ENCODE measurements around the gene NAV3. TPM values are rescaled to one million over a fixed set of nuclear protein-coding genes. Genes with fewer than 3 reads are reported as not detected.

NAV3 gene
- total and polyA plus RNA-seq, 2 donors (not counting 1 experiment from before 2014, with no cell fraction given), result not detected

DNA sequence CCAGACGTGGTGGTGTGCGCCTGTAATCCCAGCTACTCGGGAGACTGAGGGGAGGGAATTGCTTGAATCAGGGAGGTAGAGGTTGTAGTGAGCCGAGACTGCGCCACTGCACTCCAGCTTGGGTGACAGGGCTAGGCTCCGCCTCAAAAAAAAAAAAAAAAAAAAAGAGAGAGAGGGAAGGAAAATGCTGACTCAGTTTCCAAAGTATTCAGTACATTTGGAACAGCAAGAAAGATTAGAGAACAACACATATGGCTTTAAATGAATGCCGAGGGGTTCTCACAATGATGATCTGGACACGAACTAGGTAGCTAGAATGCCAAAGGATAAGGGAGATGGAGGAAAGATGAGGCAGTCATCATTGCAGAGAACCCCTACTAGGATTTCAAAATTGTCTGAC lies 97.4 kb downstream of the NAV3 start:
- Mint-ChIP-seq H3K9me3 (ENCODE audit: insufficient read depth) (no peaks in the 10 kb centered on the region), H3K27ac (no peak overlapping the region), H3K27me3 (no peaks in the 10 kb centered on the region), H3K4me1 (peaks cover 2% of the 10 kb centered on the region), H3K4me3 (no peak overlapping the region)
- Histone ChIP-seq H3K4me1 (ENCODE audit: control insufficient read depth in 2 of 2, insufficient read depth in 2 of 2, low read length in 2 of 2) (no peaks in the 10 kb centered on the region), H3K4me3 (ENCODE audit: control extremely low read depth in 1 of 5, extremely low read depth in 1 of 5, insufficient read depth in 1 of 5, low read depth in 2 of 5, low read length in 4 of 5) (no peak overlapping the region), H2AFZ (ENCODE audit: insufficient read depth, low read depth, low read length, poor library complexity, severe bottlenecking) (no peak overlapping the region), H3K4me2 (replicated peaks; ENCODE audit: low read depth, low read length, poor library complexity, severe bottlenecking) (no peak overlapping the region), H4K20me1 (ENCODE audit: control insufficient read depth, insufficient read depth, low read length, poor library complexity, severe bottlenecking) (no peaks in the 10 kb centered on the region), H3K36me3 (replicated peaks in 1 of 2; ENCODE audit: control extremely low read depth in 1 of 2, control insufficient read depth in 1 of 2, extremely low read depth in 1 of 2, insufficient read depth in 2 of 2, low read length in 1 of 2) (no peaks in the 10 kb centered on the region), H3K27ac (ENCODE audit: low read length in 2 of 2) (no peak overlapping the region), H3K79me2 (ENCODE audit: control insufficient read depth, insufficient read depth, low read length) (no peaks in the 10 kb centered on the region), H3K9ac (ENCODE audit: low read length) (no peak overlapping the region), H3K27me3 (replicated peaks in 1 of 4; ENCODE audit: control extremely low read depth in 1 of 4, control insufficient read depth in 3 of 4, insufficient read depth in 4 of 4, low read length in 3 of 4) (no peaks in the 10 kb centered on the region), H3K9me3 (ENCODE audit: control extremely low read depth in 1 of 3, control insufficient read depth in 2 of 3, insufficient read depth in 1 of 3, low read length in 2 of 3) (no peaks in the 10 kb centered on the region)
- WGBS (ENCODE audit: insufficient coverage), result no CpG with 5 or more reads among the region's 8 CpGs
- DNase-seq, result no peak
- POLR2A ChIA-PET, result no interaction called here
- CTCF ChIA-PET, result interaction anchor here (0.7 kb wide), 1 partner anchor 1206 kb away, joined by 4 read pairs; no protein-coding TSS in a partner anchor
- intact Hi-C loops (cut with micrococcal nuclease), result no loop called here
- TF ChIP-seq CTCF (IDR thresholded peaks at IDR 0.05) (no peak), EZH2 (IDR thresholded peaks at IDR 0.05; ENCODE audit: borderline replicate concordance, insufficient read depth, low read depth, low read length, poor library complexity, severe bottlenecking) (no peak)
- ATAC-seq (ENCODE audit: low read depth), result no peak

GRCh38 chr12:77932216-77932615 lies 101.5 kb downstream of the NAV3 start:
- H3K27ac Mint-ChIP-seq, result no peak overlapping the region
- Histone ChIP-seq H4K20me1 (ENCODE audit: control insufficient read depth, insufficient read depth, low read length, poor library complexity, severe bottlenecking) (no peaks in the 10 kb centered on the region), H3K27me3 (replicated peaks in 1 of 4; ENCODE audit: control extremely low read depth in 1 of 4, control insufficient read depth in 3 of 4, insufficient read depth in 4 of 4, low read length in 3 of 4) (no peaks in the 10 kb centered on the region), H3K27ac (ENCODE audit: low read length in 2 of 2) (no peak overlapping the region), H2AFZ (ENCODE audit: insufficient read depth, low read depth, low read length, poor library complexity, severe bottlenecking) (no peak overlapping the region), H3K36me3 (replicated peaks in 1 of 2; ENCODE audit: control extremely low read depth in 1 of 2, control insufficient read depth in 1 of 2, extremely low read depth in 1 of 2, insufficient read depth in 2 of 2, low read length in 1 of 2) (no peaks in the 10 kb centered on the region), H3K4me2 (replicated peaks; ENCODE audit: low read depth, low read length, poor library complexity, severe bottlenecking) (no peak overlapping the region), H3K9me3 (ENCODE audit: control extremely low read depth in 1 of 3, control insufficient read depth in 2 of 3, insufficient read depth in 1 of 3, low read length in 2 of 3) (no peaks in the 10 kb centered on the region), H3K79me2 (ENCODE audit: control insufficient read depth, insufficient read depth, low read length) (no peaks in the 10 kb centered on the region), H3K4me3 (ENCODE audit: control extremely low read depth in 1 of 5, extremely low read depth in 1 of 5, insufficient read depth in 1 of 5, low read depth in 2 of 5, low read length in 4 of 5) (no peak overlapping the region), H3K4me1 (ENCODE audit: control insufficient read depth in 2 of 2, insufficient read depth in 2 of 2, low read length in 2 of 2) (no peaks in the 10 kb centered on the region), H3K9ac (ENCODE audit: low read length) (no peak overlapping the region)
- DNase-seq (no peak), ATAC-seq (ENCODE audit: low read depth) (no peak)
- POLR2A ChIA-PET, result no interaction called here
- no peak overlapping the region for H3K4me3 Mint-ChIP-seq
- H3K27me3 Mint-ChIP-seq, result no peaks in the 10 kb centered on the region
- no CpG with 5 or more reads among the region's 2 CpGs for WGBS (ENCODE audit: insufficient coverage)
- intact Hi-C loops (cut with micrococcal nuclease), result no loop called here
- no peaks in the 10 kb centered on the region for H3K9me3 Mint-ChIP-seq (ENCODE audit: insufficient read depth)
- no peaks in the 10 kb centered on the region for H3K4me1 Mint-ChIP-seq
- TF ChIP-seq EZH2 (IDR thresholded peaks at IDR 0.05; ENCODE audit: borderline replicate concordance, insufficient read depth, low read depth, low read length, poor library complexity, severe bottlenecking) (no peak), CTCF (IDR thresholded peaks at IDR 0.05) (no peak)
- CTCF ChIA-PET, result no interaction called here
